HEK293 (cell line): ENCODE results near the gene ERBIN.

Experiments
- CTCF ChIA-PET: fragments of 350-600 bp; formaldehyde crosslinking; extraction: SDS; loops from one replicate; lab custom pipeline; 2021; ENCODE audit warnings: antibody characterized with exemption; lab: Yijun Ruan, JAX
- POLR2A ChIA-PET: fragments of 300-600 bp; formaldehyde crosslinking; extraction: SDS; loops from one replicate; lab custom pipeline; 2020; ENCODE audit warnings: antibody characterized with exemption, inconsistent platforms; lab: Yijun Ruan, JAX
- H3K27ac ChIP-seq: fragments of 200-500 bp; sonication (Bioruptor generic); 2 replicates; pipeline ENCODE4 v1.5.1; 2014; ENCODE audit warnings: low read depth, low read length, control low read depth, inconsistent platforms; ENCODE audit errors: extremely low read depth
- H3K36me3 ChIP-seq, 2 experiments: fragments of 200-500 bp in 1 of 2; sonication (Bioruptor generic) in 1 of 2; 1 replicate in 1 of 2; 2 replicates in 1 of 2; pipeline ENCODE4 v1.5.1; 2014 to 2017; ENCODE audit warnings: inconsistent platforms in 2 of 2, low read length in 2 of 2; ENCODE audit not compliant: control insufficient read depth in 2 of 2, insufficient read depth in 1 of 2
- H3K4me1 ChIP-seq: fragments of 200-500 bp; sonication (Bioruptor generic); 2 replicates; pipeline ENCODE4 v1.5.1; 2014; ENCODE audit warnings: mild to moderate bottlenecking, low read length, inconsistent platforms; ENCODE audit not compliant: control insufficient read depth, insufficient read depth
- H3K4me3 ChIP-seq: 2 replicates; pipeline ENCODE4 v1.5.1; 2011; ENCODE audit warnings: low read depth, mild to moderate bottlenecking, control low read depth, low read length, moderate library complexity
- H3K9me3 ChIP-seq: fragments of 200-500 bp; sonication (Bioruptor generic); 2 replicates; pipeline ENCODE4 v1.5.1; 2014; ENCODE audit warnings: low read depth, low read length, inconsistent platforms; ENCODE audit not compliant: control insufficient read depth, insufficient read depth
- HOXC10 ChIP-seq: sonication (generic); formaldehyde crosslinking; IDR thresholded peaks from 2 replicates; pipeline ENCODE4 v1.8.1; 2023; ENCODE audit warnings: mild to moderate bottlenecking, missing genetic modification reagents
- KLF10 ChIP-seq: fragments of 450-650 bp; IDR thresholded peaks from 2 replicates; pipeline ENCODE4 v1.5.1; 2018; ENCODE audit warnings: missing biosample characterization, mild to moderate bottlenecking, missing genetic modification characterization
- MYNN ChIP-seq: fragments of 450-650 bp; formaldehyde crosslinking; IDR thresholded peaks from 2 replicates; pipeline ENCODE4 v1.5.1; 2016; ENCODE audit warnings: missing biosample characterization, missing genetic modification characterization, borderline replicate concordance
- OSR2 ChIP-seq: fragments of 450-650 bp; formaldehyde crosslinking; IDR thresholded peaks from 2 replicates; pipeline ENCODE4 v1.5.1; 2016; ENCODE audit warnings: missing biosample characterization, missing genetic modification characterization
- OVOL3 ChIP-seq: fragments of 450-650 bp; formaldehyde crosslinking; IDR thresholded peaks from 2 replicates; pipeline ENCODE4 v1.5.1; 2016; ENCODE audit warnings: missing biosample characterization, missing genetic modification characterization
- TRIM28 ChIP-seq: IDR thresholded peaks from 2 replicates; pipeline ENCODE4 v1.6.1; 2011; ENCODE audit warnings: low read length, control low read depth, borderline replicate concordance
- YY1 ChIP-seq: fragments of 450-650 bp; formaldehyde crosslinking; IDR thresholded peaks from 2 replicates; pipeline ENCODE4 v1.5.1; 2018; ENCODE audit warnings: missing biosample characterization, missing genetic modification characterization
- ZBTB44 ChIP-seq: fragments of 450-650 bp; IDR thresholded peaks from 2 replicates; pipeline ENCODE4 v1.5.1; 2018; ENCODE audit warnings: missing biosample characterization, mild to moderate bottlenecking, missing genetic modification characterization
- ZNF169 ChIP-seq: fragments of 450-650 bp; formaldehyde crosslinking; IDR thresholded peaks from 2 replicates; pipeline ENCODE4 v1.5.1; 2016; ENCODE audit warnings: missing biosample characterization, missing genetic modification characterization
- ZNF350 ChIP-seq: fragments of 450-650 bp; formaldehyde crosslinking; IDR thresholded peaks from 2 replicates; pipeline ENCODE4 v1.5.0; 2017; ENCODE audit warnings: missing biosample characterization, mild to moderate bottlenecking, missing genetic modification characterization
- ZNF354C ChIP-seq: fragments of 450-650 bp; formaldehyde crosslinking; IDR thresholded peaks from 2 replicates; pipeline ENCODE4 v1.5.1; 2016; ENCODE audit warnings: missing biosample characterization, missing genetic modification characterization, low read depth, borderline replicate concordance
- ZNF561 ChIP-seq: fragments of 450-650 bp; IDR thresholded peaks from 2 replicates; pipeline ENCODE4 v1.5.1; 2018; ENCODE audit warnings: missing biosample characterization, missing genetic modification characterization, borderline replicate concordance
- ZNF623 ChIP-seq: fragments of 450-650 bp; formaldehyde crosslinking; IDR thresholded peaks from 2 replicates; pipeline ENCODE4 v1.5.1; 2016; ENCODE audit warnings: missing biosample characterization, missing genetic modification characterization
- ZNF629 ChIP-seq: fragments of 450-650 bp; formaldehyde crosslinking; IDR thresholded peaks from 2 replicates; pipeline ENCODE4 v1.5.1; 2017; ENCODE audit warnings: missing biosample characterization, missing genetic modification characterization
- ZNF76 ChIP-seq: fragments of 450-650 bp; formaldehyde crosslinking; IDR thresholded peaks from 2 replicates; pipeline ENCODE4; 2016; ENCODE audit warnings: low read depth, missing biosample characterization, missing genetic modification characterization, borderline replicate concordance
- ZNF777 ChIP-seq: fragments of 450-650 bp; formaldehyde crosslinking; IDR thresholded peaks from 2 replicates; pipeline ENCODE4 v1.5.1; 2017; ENCODE audit warnings: missing biosample characterization, missing genetic modification characterization, borderline replicate concordance
- ZSCAN5A ChIP-seq: fragments of 450-650 bp; formaldehyde crosslinking; IDR thresholded peaks from 2 replicates; pipeline ENCODE4 v1.5.1; 2016; ENCODE audit warnings: missing biosample characterization, missing genetic modification characterization
- TF ChIP-seq, protein P1 (sequence below): fragments of 450-650 bp; formaldehyde crosslinking; IDR thresholded peaks from 2 replicates; pipeline ENCODE4 v1.5.1; 2017; ENCODE audit warnings: missing biosample characterization, missing genetic modification characterization
- TF ChIP-seq, protein P2 (sequence below): fragments of 450-650 bp; formaldehyde crosslinking; IDR thresholded peaks from 2 replicates; pipeline ENCODE4 v1.5.1; 2016; ENCODE audit warnings: missing biosample characterization, missing genetic modification characterization
- TF ChIP-seq, protein P3 (sequence below): IDR thresholded peaks from 2 replicates; pipeline ENCODE4 v1.6.1; 2011; ENCODE audit warnings: mild to moderate bottlenecking, low read depth, low read length, borderline replicate concordance
- TF ChIP-seq, protein P4 (sequence below): fragments of 450-650 bp; formaldehyde crosslinking; IDR thresholded peaks from 2 replicates; pipeline ENCODE4 v1.5.1; 2017; ENCODE audit warnings: missing biosample characterization, missing genetic modification characterization

The ERBIN gene

DNA sequence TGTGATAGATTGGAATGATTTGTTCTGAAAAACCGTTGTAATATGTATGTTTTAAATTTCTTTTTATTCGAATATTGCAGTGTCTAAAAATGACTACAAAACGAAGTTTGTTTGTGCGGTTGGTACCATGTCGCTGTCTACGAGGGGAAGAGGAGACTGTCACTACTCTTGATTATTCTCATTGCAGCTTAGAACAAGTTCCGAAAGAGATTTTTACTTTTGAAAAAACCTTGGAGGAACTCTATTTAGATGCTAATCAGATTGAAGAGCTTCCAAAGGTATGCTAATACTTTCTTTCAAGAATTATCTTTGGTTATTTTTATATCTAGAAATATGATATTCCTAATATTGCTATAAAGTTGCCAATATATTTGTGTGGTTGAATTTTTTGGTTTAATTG, 66.3 kb downstream of the ERBIN start:
- TF ChIP-seq YY1 (tag by site-specific recombination) (no peak), OVOL3 (tag by site-specific recombination) (no peak), HOXC10 (CRISPR knock-in tag) (no peak), ZNF350 (no peak), ZNF76 (tag by site-specific recombination) (no peak), ZSCAN5A (tag by site-specific recombination) (no peak), ZNF169 (tag by site-specific recombination) (no peak), ZNF777 (tag by site-specific recombination) (no peak), ZNF354C (no peak), ZBTB44 (tag by site-specific recombination) (no peak), ZNF623 (tag by site-specific recombination) (no peak), OSR2 (tag by site-specific recombination) (no peak)
- TF ChIP-seq, protein P1, sequence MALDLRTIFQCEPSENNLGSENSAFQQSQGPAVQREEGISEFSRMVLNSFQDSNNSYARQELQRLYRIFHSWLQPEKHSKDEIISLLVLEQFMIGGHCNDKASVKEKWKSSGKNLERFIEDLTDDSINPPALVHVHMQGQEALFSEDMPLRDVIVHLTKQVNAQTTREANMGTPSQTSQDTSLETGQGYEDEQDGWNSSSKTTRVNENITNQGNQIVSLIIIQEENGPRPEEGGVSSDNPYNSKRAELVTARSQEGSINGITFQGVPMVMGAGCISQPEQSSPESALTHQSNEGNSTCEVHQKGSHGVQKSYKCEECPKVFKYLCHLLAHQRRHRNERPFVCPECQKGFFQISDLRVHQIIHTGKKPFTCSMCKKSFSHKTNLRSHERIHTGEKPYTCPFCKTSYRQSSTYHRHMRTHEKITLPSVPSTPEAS (tag by site-specific recombination): no peak
- TF ChIP-seq, protein P2, sequence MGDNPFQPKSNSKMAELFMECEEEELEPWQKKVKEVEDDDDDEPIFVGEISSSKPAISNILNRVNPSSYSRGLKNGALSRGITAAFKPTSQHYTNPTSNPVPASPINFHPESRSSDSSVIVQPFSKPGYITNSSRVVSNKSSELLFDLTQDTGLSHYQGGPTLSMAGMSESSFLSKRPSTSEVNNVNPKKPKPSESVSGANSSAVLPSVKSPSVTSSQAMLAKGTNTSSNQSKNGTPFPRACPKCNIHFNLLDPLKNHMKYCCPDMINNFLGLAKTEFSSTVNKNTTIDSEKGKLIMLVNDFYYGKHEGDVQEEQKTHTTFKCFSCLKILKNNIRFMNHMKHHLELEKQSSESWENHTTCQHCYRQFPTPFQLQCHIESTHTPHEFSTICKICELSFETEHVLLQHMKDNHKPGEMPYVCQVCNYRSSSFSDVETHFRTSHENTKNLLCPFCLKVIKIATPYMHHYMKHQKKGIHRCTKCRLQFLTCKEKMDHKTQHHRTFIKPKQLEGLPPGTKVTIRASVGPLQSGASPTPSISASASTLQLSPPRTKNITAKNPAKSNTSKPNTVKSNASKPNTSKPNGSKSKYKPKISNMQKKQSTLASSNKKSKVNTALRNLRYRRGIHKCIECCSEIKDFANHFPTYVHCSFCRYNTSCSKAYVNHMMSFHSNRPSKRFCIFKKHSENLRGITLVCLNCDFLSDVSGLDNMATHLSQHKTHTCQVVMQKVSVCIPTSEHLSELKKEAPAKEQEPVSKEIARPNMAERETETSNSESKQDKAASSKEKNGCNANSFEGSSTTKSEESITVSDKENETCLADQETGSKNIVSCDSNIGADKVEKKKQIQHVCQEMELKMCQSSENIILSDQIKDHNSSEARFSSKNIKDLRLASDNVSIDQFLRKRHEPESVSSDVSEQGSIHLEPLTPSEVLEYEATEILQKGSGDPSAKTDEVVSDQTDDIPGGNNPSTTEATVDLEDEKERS (tag by site-specific recombination): no peak
- ChIA-PET POLR2A (no interaction called here), CTCF (interaction anchor here (0.7 kb wide), 1 partner anchor 86 kb away, joined by 3 read pairs; no protein-coding TSS in a partner anchor)
- Histone ChIP-seq H3K4me3 (no peak overlapping the region), H3K4me1 (no peaks in the 10 kb centered on the region), H3K27ac (no peak overlapping the region), H3K36me3 (peaks cover 7 to 11% of the 10 kb centered on the region in 2 experiments; a peak in 2 of 3 replicates), H3K9me3 (no peaks in the 10 kb centered on the region)

DNA sequence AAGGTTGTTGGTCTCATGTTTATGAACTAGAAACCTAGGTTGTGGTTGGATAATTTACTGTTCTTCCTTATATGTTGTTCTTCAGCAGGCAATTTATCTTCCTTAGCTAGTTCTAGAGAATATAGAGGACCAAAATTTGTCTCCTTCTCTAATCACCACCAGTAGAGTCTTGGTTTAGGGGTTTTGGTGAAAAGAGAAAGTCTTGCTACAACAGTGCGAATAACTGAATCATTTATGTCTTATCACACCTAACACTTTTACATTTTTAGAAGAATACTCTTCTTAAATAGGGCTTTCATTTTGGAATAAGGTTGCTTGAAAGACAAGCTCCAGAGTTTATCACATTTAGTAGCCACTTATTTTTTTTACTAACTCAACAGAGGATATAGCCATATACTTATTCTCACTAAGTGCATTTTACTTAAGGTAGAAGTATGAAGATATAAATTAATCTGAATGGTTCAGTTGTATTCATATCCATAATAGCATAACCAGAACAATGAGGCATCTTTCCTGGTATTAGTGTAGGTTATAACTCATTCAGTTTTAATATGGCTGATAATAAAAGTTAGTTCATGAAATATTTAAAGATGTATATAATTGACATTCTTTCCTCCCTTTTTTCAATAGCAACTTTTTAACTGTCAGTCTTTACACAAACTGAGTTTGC, 67.9 kb downstream of the ERBIN start:
- Histone ChIP-seq H3K27ac (no peak overlapping the region), H3K9me3 (no peaks in the 10 kb centered on the region), H3K4me3 (no peak overlapping the region), H3K4me1 (no peaks in the 10 kb centered on the region), H3K36me3 (peaks cover 7 to 19% of the 10 kb centered on the region in 2 experiments)
- ChIA-PET POLR2A (no interaction called here), CTCF (no interaction called here)
- TF ChIP-seq YY1 (tag by site-specific recombination): no peak
- no peak for TF ChIP-seq MYNN (tag by site-specific recombination)
- no peak for TF ChIP-seq KLF10
- TF ChIP-seq, protein P3, sequence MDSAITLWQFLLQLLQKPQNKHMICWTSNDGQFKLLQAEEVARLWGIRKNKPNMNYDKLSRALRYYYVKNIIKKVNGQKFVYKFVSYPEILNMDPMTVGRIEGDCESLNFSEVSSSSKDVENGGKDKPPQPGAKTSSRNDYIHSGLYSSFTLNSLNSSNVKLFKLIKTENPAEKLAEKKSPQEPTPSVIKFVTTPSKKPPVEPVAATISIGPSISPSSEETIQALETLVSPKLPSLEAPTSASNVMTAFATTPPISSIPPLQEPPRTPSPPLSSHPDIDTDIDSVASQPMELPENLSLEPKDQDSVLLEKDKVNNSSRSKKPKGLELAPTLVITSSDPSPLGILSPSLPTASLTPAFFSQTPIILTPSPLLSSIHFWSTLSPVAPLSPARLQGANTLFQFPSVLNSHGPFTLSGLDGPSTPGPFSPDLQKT: no peak
- TF ChIP-seq ZNF561 (tag by site-specific recombination): no peak
- no peak for TF ChIP-seq ZNF629 (tag by site-specific recombination)
- TF ChIP-seq TRIM28: no peak
- no peak for TF ChIP-seq HOXC10 (CRISPR knock-in tag)
- TF ChIP-seq, protein P4, sequence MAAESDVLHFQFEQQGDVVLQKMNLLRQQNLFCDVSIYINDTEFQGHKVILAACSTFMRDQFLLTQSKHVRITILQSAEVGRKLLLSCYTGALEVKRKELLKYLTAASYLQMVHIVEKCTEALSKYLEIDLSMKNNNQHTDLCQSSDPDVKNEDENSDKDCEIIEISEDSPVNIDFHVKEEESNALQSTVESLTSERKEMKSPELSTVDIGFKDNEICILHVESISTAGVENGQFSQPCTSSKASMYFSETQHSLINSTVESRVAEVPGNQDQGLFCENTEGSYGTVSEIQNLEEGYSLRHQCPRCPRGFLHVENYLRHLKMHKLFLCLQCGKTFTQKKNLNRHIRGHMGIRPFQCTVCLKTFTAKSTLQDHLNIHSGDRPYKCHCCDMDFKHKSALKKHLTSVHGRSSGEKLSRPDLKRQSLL (tag by site-specific recombination): no peak
